MCF 10A (cell line): ENCODE results near the gene EIF4A3. TPM values are rescaled to one million over a fixed set of nuclear protein-coding genes. Genes with fewer than 3 reads are reported as not detected.

ENCODE experiments used
- BruUV-seq: library from RNA; stranded (reverse); fragments of 400-500 nt; replicated peaks from 2 replicates; lab custom pipeline; 2021; lab: Mats Ljungman, UMichigan
- CTCF ChIA-PET: fragments of 300-600 bp; sonication (Branson Sonifier 250); formaldehyde crosslinking; extraction: SDS; loops from one replicate; lab custom pipeline; 2021; ENCODE audit warnings: antibody characterized with exemption, inconsistent platforms; lab: Yijun Ruan, JAX
- POLR2A ChIA-PET: fragments of 300-600, 350-650 bp; sonication (Branson Sonifier 250); formaldehyde crosslinking; extraction: SDS; loops from one replicate; lab custom pipeline; 2020; ENCODE audit warnings: antibody characterized with exemption, inconsistent platforms; lab: Yijun Ruan, JAX
- DNase-seq: peaks from one replicate; pipeline ENCODE4 v3.0.0-alpha.2; 2018; ENCODE audit not compliant: unreplicated experiment
- H3K27ac Mint-ChIP-seq: one replicate; pipeline ENCODE4 v1.8.0; 2022; ENCODE audit warnings: mild to moderate bottlenecking, low read depth, mixed read lengths; ENCODE audit not compliant: unreplicated experiment
- H3K27me3 Mint-ChIP-seq: one replicate; pipeline ENCODE4 v1.8.0; 2022; ENCODE audit warnings: mixed read lengths; ENCODE audit not compliant: insufficient read depth, unreplicated experiment
- H3K36me3 Mint-ChIP-seq: one replicate; pipeline ENCODE4 v1.8.0; 2022; ENCODE audit warnings: mild to moderate bottlenecking, moderate library complexity, mixed read lengths; ENCODE audit not compliant: insufficient read depth, unreplicated experiment
- H3K4me1 Mint-ChIP-seq: one replicate; pipeline ENCODE4 v1.8.0; 2022; ENCODE audit warnings: mixed read lengths; ENCODE audit not compliant: insufficient read depth, unreplicated experiment
- H3K4me3 Mint-ChIP-seq: one replicate; pipeline ENCODE4 v1.8.0; 2022; ENCODE audit warnings: mild to moderate bottlenecking, moderate library complexity, mixed read lengths; ENCODE audit not compliant: unreplicated experiment
- H3K9me3 Mint-ChIP-seq: one replicate; pipeline ENCODE4 v1.8.0; 2022; ENCODE audit warnings: mixed read lengths; ENCODE audit not compliant: unreplicated experiment
- intact Hi-C: fragments of 100-400 bp; cut with micrococcal nuclease; formaldehyde crosslinking; loops from 2 replicates; pipeline ENCODE4 v1.14.1; 2022
- total RNA-seq: library from RNA; stranded (reverse); gene quantifications from 2 replicates; pipeline ENCODE4 v1.2.3, GENCODE V29; 2022
- TF ChIP-seq, protein P1 (sequence below): fragments of 200-600 bp; IDR thresholded peaks from one replicate; pipeline ENCODE4 v1.8.0; 2022; ENCODE audit warnings: antibody characterized with exemption, mild to moderate bottlenecking; ENCODE audit not compliant: unreplicated experiment

Gene EIF4A3
- total RNA-seq, 1 experiment from 2014 or later: 87.0 TPM

DNA sequence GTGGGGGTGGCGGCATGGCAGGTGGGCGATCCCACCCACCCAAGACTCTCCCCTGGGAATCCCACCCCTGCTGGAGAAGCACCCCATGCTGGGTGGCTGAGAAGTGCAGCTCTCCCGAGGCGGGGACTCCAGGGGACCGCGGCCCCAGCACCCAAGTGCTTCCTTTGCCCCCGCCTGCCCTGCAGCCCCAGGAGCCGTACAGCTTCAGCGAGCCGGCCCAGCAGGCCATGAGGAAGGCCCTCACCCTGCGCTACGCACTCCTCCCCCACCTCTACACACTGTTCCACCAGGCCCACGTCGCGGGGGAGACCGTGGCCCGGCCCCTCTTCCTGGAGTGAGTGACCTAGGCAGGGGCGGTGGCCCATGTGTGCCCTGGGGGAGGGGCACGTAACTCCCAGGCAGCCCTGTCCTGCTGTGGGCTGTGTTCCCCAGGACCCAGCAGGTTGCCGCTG lies 33.9 kb downstream of the EIF4A3 start:
- Mint-ChIP-seq H3K27ac (no peak overlapping the region), H3K27me3 (peaks cover 13% of the 10 kb centered on the region), H3K4me1 (peaks cover 10% of the 10 kb centered on the region), H3K9me3 (peaks cover 8% of the 10 kb centered on the region), H3K36me3 (peaks cover 6% of the 10 kb centered on the region), H3K4me3 (no peak overlapping the region)
- TF ChIP-seq, protein P1, sequence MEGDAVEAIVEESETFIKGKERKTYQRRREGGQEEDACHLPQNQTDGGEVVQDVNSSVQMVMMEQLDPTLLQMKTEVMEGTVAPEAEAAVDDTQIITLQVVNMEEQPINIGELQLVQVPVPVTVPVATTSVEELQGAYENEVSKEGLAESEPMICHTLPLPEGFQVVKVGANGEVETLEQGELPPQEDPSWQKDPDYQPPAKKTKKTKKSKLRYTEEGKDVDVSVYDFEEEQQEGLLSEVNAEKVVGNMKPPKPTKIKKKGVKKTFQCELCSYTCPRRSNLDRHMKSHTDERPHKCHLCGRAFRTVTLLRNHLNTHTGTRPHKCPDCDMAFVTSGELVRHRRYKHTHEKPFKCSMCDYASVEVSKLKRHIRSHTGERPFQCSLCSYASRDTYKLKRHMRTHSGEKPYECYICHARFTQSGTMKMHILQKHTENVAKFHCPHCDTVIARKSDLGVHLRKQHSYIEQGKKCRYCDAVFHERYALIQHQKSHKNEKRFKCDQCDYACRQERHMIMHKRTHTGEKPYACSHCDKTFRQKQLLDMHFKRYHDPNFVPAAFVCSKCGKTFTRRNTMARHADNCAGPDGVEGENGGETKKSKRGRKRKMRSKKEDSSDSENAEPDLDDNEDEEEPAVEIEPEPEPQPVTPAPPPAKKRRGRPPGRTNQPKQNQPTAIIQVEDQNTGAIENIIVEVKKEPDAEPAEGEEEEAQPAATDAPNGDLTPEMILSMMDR: no peak
- intact Hi-C loops: no loop called here
- no peak for DNase-seq
- CTCF ChIA-PET: interaction anchor here (0.8 kb wide), 1 partner anchor 11 kb away, joined by 3 read pairs; no protein-coding TSS in a partner anchor
- POLR2A ChIA-PET: no interaction called here
- no TSS peak for BruUV-seq

DNA sequence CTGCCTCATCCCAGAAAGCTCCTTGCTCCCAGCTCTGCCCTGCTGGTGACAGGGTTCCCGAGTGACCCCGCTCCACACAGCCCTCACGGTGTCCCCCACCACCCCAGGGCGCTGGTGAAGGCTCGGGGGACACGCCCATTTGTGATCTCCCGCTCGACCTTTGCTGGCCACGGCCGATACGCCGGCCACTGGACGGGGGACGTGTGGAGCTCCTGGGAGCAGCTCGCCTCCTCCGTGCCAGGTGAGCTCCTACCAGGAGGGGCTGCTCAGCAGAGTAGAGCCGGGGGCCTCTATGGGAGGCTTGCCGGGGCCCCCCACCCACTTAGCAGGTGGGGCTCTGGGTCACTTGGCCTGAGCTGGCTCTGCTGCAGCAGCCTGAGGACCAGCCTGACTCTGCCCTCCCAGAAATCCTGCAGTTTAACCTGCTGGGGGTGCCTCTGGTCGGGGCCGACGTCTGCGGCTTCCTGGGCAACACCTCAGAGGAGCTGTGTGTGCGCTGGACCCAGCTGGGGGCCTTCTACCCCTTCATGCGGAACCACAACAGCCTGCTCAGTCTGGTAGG lies 34.4 kb downstream of the EIF4A3 start:
- TF ChIP-seq, protein P1: no peak
- Mint-ChIP-seq H3K9me3 (peaks cover 8% of the 10 kb centered on the region), H3K4me1 (peaks cover 10% of the 10 kb centered on the region), H3K4me3 (no peak overlapping the region), H3K27me3 (peaks cover 13% of the 10 kb centered on the region), H3K36me3 (peaks cover 6% of the 10 kb centered on the region), H3K27ac (no peak overlapping the region)
- DNase-seq: no peak
- intact Hi-C loops: no loop called here
- ChIA-PET CTCF (interaction anchor here (0.8 kb wide), 1 partner anchor 11 kb away, joined by 3 read pairs; no protein-coding TSS in a partner anchor), POLR2A (no interaction called here)
- BruUV-seq: no TSS peak

DNA sequence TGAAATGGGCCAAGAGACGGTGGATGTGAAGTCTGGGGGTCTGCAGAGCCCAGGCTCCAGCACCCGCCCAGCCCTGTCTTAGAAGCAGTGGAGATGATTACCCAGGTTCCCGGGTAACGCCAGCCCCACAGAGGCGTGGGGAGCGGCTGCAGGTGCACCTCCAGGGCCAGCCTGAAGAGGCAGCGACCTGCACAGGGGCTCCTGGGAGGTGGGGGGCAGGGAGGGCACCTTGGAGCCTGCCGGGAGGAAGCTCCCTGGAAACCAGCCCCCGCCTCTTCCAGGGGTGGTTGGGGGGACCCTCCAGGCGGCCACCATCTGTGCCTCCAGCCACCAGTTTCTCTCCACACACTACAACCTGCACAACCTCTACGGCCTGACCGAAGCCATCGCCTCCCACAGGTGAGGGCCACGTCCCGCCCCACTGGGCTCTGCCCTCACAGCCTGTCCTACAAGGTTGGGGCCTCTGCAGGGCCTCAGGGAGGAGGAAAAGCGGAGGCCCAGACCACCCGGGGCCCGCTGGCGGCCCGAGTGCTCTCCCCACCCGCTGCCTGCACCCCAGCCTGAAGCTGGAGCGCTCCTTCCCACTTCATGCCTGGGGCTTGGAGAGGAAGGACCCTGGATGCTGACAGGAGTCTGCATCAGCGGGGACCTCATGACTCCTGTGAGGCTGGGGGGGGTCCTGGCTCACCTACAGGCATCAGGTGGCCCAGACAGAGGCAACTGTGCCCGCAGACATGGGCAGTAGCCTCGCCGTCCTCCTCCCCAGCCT lies 35.0 kb downstream of the EIF4A3 start:
- Mint-ChIP-seq H3K9me3 (peaks cover 8% of the 10 kb centered on the region), H3K27me3 (peaks cover 13% of the 10 kb centered on the region), H3K27ac (no peak overlapping the region), H3K4me1 (peaks cover 10% of the 10 kb centered on the region), H3K4me3 (no peak overlapping the region), H3K36me3 (peaks cover 6% of the 10 kb centered on the region)
- POLR2A ChIA-PET: no interaction called here
- TF ChIP-seq, protein P1: no peak
- intact Hi-C loops: no loop called here
- no TSS peak for BruUV-seq
- DNase-seq: no peak
- CTCF ChIA-PET: no interaction called here

DNA sequence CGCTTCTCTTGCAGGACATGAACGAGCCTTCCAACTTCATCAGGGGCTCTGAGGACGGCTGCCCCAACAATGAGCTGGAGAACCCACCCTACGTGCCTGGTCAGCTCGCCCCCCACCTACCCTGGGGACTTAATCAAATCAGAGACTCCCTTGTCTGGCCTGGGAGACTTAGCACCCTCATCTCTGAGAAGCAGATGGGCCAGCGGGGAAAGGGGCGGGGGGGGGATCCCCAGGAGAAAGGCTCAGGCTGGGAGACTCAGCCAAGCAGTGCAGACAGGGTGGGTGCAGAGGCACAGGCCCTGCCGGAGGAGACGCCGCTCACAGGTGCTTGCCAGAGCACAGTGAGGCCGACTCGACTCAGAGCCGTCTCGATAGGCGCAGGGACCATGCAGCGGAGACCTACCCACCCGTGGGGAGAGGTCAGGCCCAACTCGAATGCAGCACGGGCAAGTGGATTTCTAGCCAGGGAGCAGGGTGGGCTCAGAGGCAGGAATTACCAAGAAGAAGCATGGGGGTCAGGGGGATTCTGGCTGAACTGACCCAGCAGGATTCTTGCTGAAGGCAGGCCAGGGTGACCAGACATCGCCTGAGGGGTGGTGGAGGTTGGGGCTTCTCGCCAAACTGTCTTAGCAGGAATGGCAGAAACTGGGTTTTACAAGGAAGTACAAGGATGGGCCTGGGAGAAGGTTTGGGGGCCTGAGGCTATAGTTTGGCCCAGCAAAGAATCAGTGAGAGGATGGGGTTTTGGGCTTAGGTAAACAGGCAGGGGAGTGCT lies 35.8 kb downstream of the EIF4A3 start:
- TF ChIP-seq, protein P1: no peak
- POLR2A ChIA-PET: no interaction called here
- Mint-ChIP-seq H3K4me1 (peaks cover 10% of the 10 kb centered on the region), H3K4me3 (no peak overlapping the region), H3K36me3 (peaks cover 6% of the 10 kb centered on the region), H3K9me3 (peaks cover 8% of the 10 kb centered on the region), H3K27me3 (peaks cover 13% of the 10 kb centered on the region), H3K27ac (no peak overlapping the region)
- no peak for DNase-seq
- CTCF ChIA-PET: interaction anchor here (2.0 kb wide), 1 partner anchor 10 kb away, joined by 6 read pairs; the partner anchor contains the start of gene GAA
- intact Hi-C loops: no loop called here
- no TSS peak for BruUV-seq
